ENCODE results near the gene NAALADL1.

Gene NAALADL1

GRCh38 chr11:65077451-65077850 is 19.1 kb upstream of the NAALADL1 start:
- no peak overlapping the region for H2AFZ ChIP-seq (ENCODE audit: low read depth, low read length, severe bottlenecking)
- no peak overlapping the region for H3K4me2 ChIP-seq (ENCODE audit: low read depth, low read length, poor library complexity, severe bottlenecking)
- TF ChIP-seq CTCF (IDR thresholded peaks at IDR 0.05; ENCODE audit: insufficient read depth, low read length, poor library complexity, severe bottlenecking) (no peak), EZH2phosphoT487 (conservative IDR thresholded peaks at IDR 0.05; ENCODE audit: low read length) (no peak)
- no peaks in the 10 kb centered on the region for H3K27me3 ChIP-seq (ENCODE audit: low read length)
- no peak overlapping the region for H3K4me3 ChIP-seq (ENCODE audit: insufficient read depth, low read length, poor library complexity, severe bottlenecking)
- no peaks in the 10 kb centered on the region; the same call in 1 of the 2 replicates for H4K20me1 ChIP-seq (ENCODE audit: low read depth, low read length)
- H3K79me2 ChIP-seq (ENCODE audit: insufficient read depth, low read length) = peaks cover 46% of the 10 kb centered on the region
- H3K9me2 ChIP-seq (replicated peaks; ENCODE audit: insufficient read depth, low read length) = no peaks in the 10 kb centered on the region
- H3K27ac ChIP-seq (ENCODE audit: low read depth, low read length) = no peak overlapping the region
- H3K9me3 ChIP-seq (ENCODE audit: insufficient read depth, low read length) = no peaks in the 10 kb centered on the region
- peaks cover 13% of the 10 kb centered on the region for H3K36me3 ChIP-seq (ENCODE audit: low read length)
- H3F3A ChIP-seq (ENCODE audit: insufficient read depth) = peaks cover 12% of the 10 kb centered on the region; the same call in 1 of the 2 replicates
- no peak overlapping the region for H3K9ac ChIP-seq (ENCODE audit: low read length)

- Histone ChIP-seq H3K79me2 (ENCODE audit: insufficient read depth, low read length) (peaks cover 4% of the 10 kb centered on the region; the same call in 1 of the 2 replicates), H3K36me3 (ENCODE audit: low read length) (peaks cover 3% of the 10 kb centered on the region; the same call in 1 of the 2 replicates), H3F3A (ENCODE audit: insufficient read depth) (peaks cover 8% of the 10 kb centered on the region; the same call in 1 of the 2 replicates), H3K9me3 (ENCODE audit: insufficient read depth, low read length) (no peaks in the 10 kb centered on the region), H3K27me3 (ENCODE audit: low read length) (no peaks in the 10 kb centered on the region), H3K27ac (ENCODE audit: low read depth, low read length) (no peak overlapping the region), H3K4me2 (ENCODE audit: low read depth, low read length, poor library complexity, severe bottlenecking) (no peak overlapping the region), H4K20me1 (ENCODE audit: low read depth, low read length) (no peaks in the 10 kb centered on the region; the same call in 1 of the 2 replicates), H2AFZ (ENCODE audit: low read depth, low read length, severe bottlenecking) (no peak overlapping the region), H3K9ac (ENCODE audit: low read length) (no peak overlapping the region), H3K4me3 (ENCODE audit: insufficient read depth, low read length, poor library complexity, severe bottlenecking) (no peak overlapping the region), H3K9me2 (replicated peaks; ENCODE audit: insufficient read depth, low read length) (no peaks in the 10 kb centered on the region)
- no peak for TF ChIP-seq EZH2phosphoT487 (conservative IDR thresholded peaks at IDR 0.05; ENCODE audit: low read length)
- TF ChIP-seq CTCF (IDR thresholded peaks at IDR 0.05; ENCODE audit: insufficient read depth, low read length, poor library complexity, severe bottlenecking) = no peak
Measured at GRCh38 chr11:65072631-65072966, 14.2 kb upstream of the NAALADL1 start.

GRCh38 chr11:65071907-65072630 is 13.7 kb upstream of the NAALADL1 start:
- Histone ChIP-seq H4K20me1 (ENCODE audit: low read depth, low read length) (no peaks in the 10 kb centered on the region; the same call in 1 of the 2 replicates), H3F3A (ENCODE audit: insufficient read depth) (peaks cover 8% of the 10 kb centered on the region; the same call in 1 of the 2 replicates), H3K27me3 (ENCODE audit: low read length) (no peaks in the 10 kb centered on the region), H3K79me2 (ENCODE audit: insufficient read depth, low read length) (no peaks in the 10 kb centered on the region), H3K9me2 (replicated peaks; ENCODE audit: insufficient read depth, low read length) (no peaks in the 10 kb centered on the region), H3K27ac (ENCODE audit: low read depth, low read length) (no peak overlapping the region), H3K4me2 (ENCODE audit: low read depth, low read length, poor library complexity, severe bottlenecking) (no peak overlapping the region), H3K36me3 (ENCODE audit: low read length) (no peaks in the 10 kb centered on the region; the same call in 1 of the 2 replicates), H3K9me3 (ENCODE audit: insufficient read depth, low read length) (no peaks in the 10 kb centered on the region), H2AFZ (ENCODE audit: low read depth, low read length, severe bottlenecking) (no peak overlapping the region), H3K4me3 (ENCODE audit: insufficient read depth, low read length, poor library complexity, severe bottlenecking) (no peak overlapping the region), H3K9ac (ENCODE audit: low read length) (no peak overlapping the region)
- TF ChIP-seq EZH2phosphoT487 (conservative IDR thresholded peaks at IDR 0.05; ENCODE audit: low read length) (no peak), CTCF (IDR thresholded peaks at IDR 0.05; ENCODE audit: insufficient read depth, low read length, poor library complexity, severe bottlenecking) (no peak)

Data from SU-DHL-6 (cell line).